Cortex of kidney (tissue), 1 donor: ENCODE data around the gene PPP1R37.
A peak's percentile ranks its signal among the peaks of the same experiment; 100 is the strongest.

ENCODE experiments used
- DNase-seq: peaks from one replicate; lab custom pipeline; 2025; lab: John Stamatoyannopoulos, UW

PPP1R37 gene

DNA sequence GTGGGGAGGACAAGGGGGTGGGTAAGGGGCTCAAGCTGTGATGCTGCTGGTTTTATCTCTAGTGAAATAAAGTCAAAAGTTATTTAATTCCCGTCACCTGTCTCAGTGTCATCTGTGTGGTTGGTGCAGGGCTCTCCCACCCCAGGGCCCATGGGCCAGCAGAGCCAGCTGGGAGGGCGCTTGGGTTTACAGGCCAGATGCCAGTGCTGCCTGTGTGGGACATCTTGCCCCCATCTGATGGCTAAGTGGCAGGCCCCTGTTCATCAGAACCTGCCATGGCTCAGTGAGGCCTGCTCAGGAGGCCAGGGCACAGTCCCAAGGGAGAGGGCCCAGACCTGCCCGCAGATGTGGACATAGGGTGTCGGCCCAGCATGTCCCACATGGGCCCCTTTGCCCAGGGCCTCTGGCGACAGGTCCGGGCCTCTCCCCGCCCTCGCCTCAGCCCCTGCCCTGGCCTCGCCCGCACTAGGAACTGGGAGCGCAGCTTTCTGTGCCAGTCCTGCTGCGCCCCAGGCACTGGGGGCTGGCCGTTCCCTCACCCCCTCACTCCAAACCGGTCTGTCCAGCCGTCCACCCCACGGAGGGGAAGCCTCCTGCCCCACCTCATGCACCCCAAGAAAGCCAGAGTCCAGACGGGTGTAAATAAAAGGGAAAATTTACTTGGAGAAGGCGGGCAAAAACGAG is 22.0 kb upstream of the PPP1R37 start:
- DNase-seq = no peak

DNA sequence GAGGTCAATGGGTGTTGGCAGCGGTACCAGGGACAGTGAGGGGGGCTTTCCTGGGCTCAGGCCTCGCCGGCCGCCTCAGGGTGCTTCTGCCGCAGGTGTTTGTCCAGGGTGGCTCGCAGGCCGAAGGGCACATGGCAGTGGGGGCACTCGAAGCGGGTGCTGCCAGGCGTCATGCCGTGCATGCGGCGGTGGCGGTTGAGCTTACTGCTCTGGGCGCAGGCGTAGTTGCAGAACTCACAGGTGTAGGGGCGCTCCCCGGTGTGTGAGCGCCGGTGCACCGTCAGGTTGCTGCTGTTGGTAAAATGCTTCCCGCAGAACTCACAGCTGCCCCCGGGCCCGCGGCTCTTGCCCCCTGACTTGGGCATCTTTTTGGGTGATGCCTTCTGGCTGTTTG is 21.4 kb upstream of the PPP1R37 start:
- DNase-seq = no peak

DNA sequence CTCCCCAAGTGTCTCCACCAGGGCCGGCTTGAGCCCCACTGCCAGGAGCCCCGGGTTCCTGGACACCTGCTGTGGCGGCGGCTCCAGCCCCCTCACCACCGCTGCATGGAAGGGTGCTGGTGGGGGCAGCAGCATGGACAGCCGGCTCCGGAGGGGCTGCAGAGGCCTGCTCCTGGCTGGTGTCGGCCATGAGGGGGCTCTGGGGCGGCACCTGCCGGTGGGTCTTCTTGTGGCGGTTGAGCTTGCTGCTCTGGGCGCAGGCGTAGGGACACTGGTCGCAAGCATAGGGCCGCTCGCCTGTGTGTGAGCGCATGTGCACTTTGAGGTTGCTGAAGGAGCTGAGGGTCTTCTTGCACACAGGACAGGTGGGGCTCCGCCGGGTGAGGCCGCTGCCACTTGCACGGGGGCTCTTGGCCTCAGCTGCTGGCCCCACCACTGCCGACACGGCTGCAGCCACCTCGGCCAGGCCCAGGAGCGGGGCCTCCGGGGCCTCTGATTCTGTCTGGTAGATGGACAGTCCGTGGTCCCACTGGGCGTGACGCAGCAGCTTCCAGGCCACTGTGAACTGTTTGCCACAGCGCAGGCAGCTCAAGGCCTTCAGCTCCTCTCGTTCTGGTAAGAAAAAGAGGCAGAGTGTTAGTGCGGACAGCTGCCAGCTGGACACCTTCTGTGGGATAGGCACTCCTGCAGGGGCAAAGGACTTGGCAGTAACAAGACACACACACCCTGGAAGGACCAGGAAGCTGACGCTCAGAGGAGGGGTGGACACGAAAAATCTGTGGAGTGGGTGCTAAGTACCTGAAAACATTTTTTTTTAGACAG is 20.8 kb upstream of the PPP1R37 start:
- DNase-seq = no peak

DNA sequence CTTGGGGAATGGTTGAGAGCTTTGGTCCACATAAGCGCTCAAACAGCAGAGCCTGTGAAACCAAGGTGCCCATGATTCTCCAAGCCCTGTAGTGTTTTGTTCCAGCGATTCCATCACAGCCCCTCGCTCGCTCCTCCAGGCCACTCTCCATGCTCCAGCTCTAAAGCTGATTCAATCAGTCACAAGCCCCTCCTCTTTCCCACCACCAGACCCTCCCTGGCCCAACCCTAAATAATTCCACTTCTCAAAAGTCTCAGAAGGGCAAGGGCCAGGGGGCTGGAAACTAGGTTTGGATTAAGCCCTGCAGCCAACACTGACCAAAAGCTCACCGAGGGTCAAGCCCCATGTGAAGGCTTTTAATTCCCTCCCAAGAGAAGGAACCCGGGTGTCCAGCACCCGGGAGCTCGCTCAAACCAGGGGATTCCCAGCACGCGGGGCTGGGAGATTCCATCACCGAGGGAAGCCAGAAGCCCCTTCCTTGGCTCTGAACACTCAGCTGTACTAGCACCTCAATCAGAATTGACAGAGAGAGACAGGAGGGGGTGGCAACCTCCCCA is 18.2 kb upstream of the PPP1R37 start:
- DNase-seq = no peak

DNA sequence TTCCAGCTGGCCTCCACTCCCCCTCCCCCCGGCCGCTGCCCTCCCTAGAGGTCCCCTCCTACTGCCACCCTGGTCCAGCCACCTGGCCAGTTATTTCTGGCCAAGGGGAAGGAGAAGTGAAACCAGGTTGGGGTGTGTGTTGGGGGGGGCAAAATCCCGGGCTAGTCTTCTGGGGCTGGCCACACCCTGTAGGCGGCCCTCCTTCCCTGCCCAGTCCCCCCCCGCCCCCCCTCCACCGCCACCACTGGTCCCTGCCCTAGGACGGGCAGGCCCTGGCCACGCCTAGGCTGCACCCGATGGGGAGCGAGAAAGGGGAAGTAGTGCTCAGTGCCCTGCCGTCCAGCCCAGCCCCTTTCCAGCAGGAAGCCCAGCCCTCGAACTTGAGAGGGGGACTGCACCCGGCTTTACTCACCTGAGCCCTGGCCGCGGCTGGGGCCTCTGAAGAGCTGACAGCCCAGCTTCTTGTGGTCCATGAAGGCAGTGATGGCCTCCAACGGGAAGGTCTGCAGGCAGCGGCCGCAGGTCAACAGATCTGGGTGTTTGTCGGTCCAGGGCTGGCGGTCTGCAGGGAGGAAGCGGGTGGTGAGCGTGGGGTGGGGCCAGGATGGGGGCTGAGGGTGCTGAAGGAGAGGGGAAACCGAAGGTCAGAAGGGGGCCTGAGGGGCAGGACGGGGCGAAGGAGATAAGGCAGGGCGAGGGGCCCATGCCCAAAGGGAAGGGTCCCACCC is 17.5 kb upstream of the PPP1R37 start:
- no peak for DNase-seq

DNA sequence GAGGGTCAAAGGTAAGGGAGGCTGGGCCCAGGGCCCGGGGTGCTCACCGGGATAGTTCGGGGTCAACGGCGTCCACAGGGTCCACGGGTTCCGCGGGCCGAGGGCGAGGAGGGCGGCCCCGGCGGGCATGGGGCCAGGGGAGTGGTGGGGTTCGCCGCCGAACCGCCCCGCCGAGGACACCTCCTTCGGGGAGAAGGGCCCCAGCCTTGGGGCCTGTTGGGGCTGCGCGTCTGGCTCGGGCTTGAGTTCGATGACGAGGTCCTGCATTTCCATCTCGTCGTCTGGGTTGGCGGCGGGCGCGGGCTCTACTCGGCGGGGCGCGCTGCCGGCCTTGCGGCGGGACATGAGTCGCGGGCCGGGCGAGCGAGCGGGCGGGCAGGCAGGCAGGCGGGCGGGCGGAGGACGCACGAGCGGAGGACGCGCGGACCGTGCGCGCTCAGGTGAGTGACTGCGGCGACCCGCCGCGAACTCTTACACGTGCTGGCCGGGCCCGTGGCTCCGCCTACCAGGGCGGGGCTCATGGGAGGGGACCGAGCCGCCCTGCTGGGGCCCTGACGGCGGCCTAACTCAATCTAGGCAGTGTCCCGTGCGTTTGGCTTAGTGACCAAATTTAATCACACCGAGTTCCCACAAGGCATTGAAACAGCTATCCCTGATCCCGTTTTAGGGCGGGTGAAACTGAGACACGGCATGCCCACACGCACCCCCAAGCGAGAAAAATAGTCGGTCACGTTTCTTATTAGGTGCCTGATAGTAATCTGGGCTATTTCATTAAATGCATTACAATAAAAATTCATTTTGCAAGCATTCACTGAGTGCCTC is 16.7 kb upstream of the PPP1R37 start, which contains the start of gene ZNF296:
TSS of gene ZNF296 (minus strand) at position 450 of the 822 bp plus-strand sequence. CDS start at position 345, 105 bp downstream.
- DNase-seq = no peak

DNA sequence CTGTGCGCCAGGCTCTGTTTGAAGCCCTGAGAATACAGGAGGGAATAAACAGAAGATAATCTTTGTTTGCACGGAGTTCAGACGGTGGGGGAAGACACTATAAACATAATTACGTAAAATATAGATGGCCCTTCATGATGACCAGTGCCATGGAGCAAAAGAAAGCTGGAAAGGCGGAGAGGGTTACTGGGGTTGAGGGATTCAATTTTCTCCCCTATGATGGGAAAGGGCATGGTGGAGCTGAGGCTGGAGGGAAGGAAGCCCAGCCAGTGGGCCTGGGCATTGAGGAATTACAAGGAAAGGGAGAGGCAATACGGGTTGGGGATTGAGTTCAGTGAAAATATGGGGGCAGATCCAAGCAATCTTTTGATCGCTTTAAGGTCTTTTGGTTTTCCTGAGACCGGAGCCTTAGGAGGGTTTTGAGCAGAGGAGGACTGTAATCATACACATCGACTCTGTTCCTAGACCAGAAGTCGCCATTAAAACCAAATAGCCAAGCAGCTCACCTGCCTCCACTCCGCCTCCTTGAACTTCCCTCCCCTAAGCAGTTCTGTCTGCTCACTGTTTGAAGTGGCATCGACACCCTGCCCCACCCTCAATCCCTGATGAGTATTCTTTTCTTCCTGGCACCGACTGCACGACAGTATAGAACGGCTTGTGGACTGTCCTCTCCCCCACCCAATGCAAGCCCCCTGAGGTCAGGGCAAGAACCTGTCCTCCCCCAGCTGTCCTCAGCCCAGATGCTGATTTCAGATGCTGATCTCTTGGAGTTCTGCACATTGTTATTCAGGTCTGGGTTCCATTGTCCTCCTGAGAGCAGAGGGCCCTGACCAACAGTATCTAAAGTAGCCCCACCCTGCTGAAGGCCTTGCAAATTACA is 15.9 kb upstream of the PPP1R37 start:
- no peak for DNase-seq

DNA sequence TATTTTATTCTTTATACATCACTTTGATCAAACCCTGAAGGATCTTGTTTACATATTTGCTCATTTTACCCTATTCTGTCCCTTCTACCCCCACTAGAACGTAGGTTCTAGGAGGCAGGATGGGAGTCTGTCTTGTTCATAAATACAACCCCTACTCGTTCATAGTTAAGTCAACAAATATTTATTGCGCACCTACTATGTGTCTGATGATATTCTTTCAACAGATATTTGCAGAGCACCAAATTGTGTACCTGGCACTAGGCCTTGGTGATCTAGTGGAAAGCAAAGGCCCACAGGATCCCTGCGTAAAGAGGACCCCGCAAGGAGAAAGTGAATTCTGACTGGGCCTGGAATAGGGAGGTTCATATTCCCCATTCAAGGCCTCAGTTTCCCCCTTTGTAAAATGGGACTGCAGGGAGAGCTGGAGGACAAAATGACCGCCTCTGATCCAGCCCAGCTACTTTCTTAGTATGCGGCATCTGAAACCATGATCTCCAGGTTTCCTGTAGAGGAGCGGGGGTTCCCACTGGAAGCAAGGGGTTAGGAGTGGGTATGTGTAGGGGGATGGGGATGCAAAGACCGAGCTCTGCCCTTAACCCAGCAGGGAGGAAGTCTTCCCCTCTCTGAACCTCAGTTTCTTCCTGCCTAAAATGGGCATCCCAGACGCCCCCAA is 14.5 kb upstream of the PPP1R37 start:
- no peak for DNase-seq

DNA sequence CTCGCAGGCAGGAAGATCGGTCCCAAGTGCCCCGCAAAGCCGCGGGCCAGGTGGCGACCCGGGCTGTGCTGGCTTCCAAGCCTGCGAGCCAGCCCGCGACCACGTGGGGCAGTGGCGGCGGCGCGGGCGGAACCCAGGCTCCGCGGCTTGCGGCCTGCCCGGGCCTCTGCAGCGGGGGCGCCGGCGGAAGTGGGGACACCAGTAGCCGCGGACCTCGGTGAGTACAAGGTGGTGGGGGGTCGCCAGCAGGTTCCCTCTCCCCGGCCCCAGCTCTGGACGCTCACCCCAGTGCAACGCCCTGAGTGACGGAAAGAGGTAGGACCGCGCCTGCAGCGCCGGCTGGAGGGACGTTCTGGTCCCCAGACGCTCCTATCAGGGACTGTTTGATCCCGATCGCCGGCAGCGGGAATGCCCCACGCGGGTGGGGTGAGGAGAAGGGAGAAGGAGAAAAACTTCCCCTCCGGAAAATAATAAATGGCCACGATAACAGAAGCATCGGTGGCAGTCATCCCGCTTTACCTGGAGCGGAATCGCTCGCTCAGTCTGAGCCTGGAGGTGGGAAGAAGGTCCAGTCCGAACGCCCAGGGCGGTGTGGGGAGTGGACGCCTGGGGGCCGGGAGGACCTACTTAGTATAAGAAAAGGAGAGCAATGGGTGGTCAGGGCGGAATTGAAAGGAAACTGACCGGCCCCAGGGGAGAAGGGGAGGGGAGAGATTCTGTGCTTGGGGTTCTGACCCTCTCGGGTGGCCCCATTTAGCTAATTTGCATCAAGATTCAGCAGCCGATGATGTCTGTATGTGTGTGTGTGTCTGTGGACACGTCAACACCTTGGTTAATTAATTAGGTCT is 13.7 kb upstream of the PPP1R37 start, which contains the start of gene GEMIN7:
TSS of gene GEMIN7 (plus strand) at position 198 of the 848 bp plus-strand sequence. CDS start 10,855 bp downstream, outside the sequence.
- no peak for DNase-seq

DNA sequence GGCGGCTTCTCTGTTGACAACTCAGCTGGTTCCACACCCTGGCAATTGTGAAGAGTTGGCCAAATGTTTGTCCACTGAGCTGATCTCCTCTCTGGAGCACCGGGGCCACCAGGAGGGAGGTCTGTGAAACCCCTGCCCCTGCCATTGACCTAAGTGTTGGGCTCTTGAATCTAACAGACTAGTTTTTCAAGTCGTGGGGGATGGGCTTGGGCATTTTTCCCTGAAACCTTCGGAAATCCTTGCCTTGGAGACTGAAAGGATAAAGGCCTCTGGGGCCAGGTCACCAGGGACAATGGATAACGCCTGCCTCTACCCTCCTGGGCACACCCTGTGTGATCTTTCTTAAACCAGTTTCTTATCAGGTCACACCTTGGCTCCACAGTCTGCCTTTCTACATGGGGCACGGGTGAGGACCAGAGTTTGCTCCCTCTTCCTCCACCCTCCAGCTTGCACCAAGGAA is 13.0 kb upstream of the PPP1R37 start:
- DNase-seq = no peak

DNA sequence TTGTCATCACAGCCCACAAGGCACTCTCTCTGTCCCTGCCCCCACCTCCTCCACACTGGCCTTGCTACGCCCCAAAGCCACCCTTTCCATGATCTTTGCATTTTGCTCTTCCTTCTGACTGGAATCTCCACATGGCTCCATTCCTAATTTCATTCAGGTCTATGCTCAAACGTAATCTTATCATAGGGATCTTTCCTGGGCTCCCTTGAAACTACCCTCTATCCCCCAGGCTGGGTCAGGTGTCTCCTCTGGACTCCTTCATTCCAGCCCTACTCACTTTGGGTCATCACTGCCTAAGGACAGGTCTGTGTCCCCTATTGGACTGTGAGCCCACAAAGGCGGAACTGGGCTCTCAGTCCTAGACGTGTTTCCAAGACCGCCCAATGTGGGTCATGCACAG is 10.8 kb upstream of the PPP1R37 start:
- DNase-seq = no peak

DNA sequence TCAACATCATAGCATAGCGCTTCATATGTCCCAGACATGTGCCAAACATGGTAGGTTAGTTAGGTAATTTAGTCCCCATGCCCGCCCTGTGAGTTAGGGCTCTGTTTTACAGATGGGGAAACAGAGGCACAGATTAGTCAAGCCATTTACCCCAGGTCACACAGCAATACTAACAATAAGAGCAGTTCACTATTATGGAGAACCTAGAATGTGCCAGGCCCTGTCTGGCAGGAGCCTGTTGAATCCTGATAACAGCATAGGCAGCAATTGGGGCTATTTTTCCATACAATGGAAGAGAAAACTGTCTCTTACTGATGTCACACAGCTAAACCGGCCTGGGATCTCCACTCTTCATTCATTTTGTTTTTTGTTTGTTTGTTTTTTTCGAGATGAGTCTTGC is 6.5 kb upstream of the PPP1R37 start:
- DNase-seq = no peak

DNA sequence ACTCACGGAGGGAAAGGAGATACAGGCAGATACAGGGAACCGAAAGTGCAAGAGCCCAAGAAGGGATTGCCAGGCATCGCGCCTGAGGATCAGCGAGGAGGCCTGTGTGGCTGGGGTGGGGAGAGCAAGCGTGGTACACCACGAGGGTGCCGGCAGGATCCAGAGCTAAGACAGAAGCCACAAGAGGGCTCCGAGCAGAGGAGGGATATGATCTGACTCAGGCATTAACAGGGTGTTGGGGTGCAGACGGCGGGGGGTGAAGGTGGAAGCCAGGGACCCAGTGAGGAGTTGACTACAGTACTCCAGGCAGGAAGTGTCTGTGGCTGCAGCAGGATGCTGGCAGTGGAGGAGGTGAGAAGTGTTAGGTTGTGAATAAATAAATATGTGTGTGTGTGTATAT is 5.4 kb upstream of the PPP1R37 start:
- no peak for DNase-seq

DNA sequence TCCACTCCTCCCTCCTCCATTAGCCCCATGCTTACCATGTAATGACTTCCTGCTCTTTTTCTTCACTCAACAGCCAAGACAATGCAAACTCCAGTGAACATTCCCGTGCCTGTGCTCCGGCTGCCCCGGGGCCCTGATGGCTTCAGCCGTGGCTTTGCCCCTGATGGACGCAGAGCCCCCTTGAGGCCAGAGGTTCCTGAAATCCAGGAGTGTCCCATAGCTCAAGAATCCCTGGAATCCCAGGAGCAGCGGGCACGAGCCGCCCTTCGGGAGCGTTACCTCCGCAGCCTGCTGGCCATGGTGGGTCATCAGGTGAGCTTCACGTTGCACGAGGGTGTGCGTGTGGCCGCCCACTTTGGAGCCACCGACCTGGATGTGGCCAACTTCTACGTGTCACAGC is 2.9 kb upstream of the PPP1R37 start:
- DNase-seq = no peak

DNA sequence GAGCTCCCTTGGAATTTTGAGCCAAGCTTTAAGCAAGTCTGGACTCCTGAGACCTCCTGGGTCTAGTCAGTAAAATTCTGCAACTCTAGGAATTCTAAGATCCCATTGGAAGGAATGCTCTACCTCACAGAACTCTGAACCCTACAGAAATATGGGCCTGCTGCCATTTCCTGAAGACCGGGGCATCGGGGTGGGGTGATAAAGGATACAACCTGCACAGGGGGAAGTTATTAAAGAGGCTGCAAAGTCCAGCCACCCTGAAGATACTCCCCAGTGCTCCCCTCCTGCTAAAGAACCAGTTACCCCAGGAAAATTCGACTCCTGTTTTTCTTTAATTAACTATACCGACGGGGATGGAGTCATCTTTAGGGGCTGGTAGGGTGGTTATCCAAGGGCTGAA is 2.4 kb upstream of the PPP1R37 start:
- DNase-seq = no peak

DNA sequence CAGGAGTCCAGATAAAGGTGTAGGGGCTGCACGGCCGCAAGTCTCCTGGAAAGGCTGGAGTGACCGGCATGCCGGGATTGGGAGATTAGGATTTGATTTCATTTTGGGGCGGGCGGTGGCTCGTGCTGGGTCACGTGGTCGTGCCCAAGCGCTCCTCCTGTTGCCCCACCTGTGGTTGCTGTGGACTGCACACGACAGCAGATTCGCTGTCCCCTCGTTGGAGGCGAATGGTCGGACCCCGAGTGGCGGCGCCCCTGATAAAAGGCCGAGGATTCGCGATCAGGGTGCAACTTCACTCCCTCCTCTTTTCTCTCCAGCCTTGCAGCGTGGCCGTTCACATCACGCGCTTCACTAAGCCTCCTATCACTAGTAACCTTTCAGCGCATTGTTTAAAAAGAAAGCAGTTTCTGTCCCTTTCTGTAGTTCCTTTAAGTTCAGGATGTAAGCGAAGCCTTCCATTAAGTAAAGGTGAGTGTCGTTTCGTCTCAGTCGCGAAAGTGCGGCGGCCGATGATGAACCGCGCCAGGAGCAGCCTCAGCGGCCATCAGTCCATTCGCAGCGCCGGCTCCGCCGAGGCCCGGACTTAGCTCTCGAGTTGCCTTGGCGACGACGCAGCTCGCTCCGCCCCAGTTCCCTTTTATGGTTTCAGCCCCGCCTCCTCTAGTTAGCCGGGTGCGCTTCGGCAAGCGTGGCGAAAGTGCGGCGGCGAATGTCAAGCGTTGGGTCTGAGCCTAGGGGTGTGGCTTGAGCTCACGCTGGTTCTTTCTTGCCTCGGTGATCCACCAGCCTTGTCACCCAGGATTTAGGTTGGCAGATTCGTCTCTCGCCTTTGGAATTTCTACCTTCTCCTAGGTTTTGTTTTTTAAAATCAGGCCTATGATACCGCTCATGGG is 1.7 kb upstream of the PPP1R37 start:
- peak; percentile 62 for DNase-seq

DNA sequence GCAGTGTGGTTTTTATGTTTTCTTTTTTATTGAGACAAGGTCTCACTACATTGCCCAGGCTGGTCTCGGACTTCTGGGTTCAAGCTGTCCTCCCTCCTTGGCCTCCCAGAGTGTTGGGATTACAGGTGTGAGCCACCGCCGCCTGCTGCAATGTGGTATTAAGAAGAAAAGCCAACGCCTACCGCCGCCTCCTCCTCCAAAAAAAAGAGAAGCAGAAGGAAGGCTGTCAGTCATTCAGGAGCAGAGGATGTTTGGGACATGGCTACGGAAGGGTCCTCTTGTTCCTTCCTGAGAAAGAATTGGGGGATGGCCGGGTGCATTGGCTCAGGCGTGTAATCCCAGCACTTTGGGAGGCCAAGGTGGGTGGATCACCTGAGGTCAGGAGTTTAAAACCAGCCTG is 1.2 kb downstream of the PPP1R37 start:
- no peak for DNase-seq

DNA sequence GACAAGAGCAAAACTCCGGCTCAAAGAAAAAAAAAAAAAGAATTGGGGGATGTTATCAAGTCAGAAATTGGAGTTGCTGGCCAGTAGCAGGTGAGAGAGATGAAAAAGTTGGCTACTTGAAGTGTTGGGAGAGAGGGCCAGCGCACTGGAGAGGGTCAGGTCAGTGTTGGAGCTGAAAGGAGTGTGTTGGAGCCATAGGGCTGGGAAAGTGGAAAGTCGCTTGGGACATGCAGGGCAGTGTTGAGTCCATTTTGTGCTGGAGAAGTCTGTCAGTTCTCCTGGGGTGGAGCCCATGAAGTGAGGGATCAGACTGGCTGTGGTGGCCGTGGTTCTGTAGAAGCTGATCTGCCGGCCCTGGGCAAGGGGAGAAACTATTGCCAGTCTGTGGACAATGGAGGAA is 1.7 kb downstream of the PPP1R37 start:
- no peak for DNase-seq
